Measurements from ENCODE around the gene FOXI1.

Gene FOXI1

GRCh38 chr5:170132269-170132975 is 26.7 kb downstream of the FOXI1 start:
- no peak for DNase-seq (ENCODE audit: low spot score)
- in situ Hi-C loops (cut with MboI; ENCODE audit: low pct_unique_long_range_greater_than_20kb, low sequenced_read_pairs, unreplicated experiment): no loop called here
- no peak for TF ChIP-seq CTCF (IDR thresholded peaks at IDR 0.05; ENCODE audit: extremely low read depth, insufficient read depth, missing control alignments)

GRCh38 chr5:170132976-170133448 is 27.3 kb downstream of the FOXI1 start:
- DNase-seq (ENCODE audit: low spot score): no peak
- TF ChIP-seq CTCF (IDR thresholded peaks at IDR 0.05; ENCODE audit: extremely low read depth, insufficient read depth, missing control alignments): no peak
- in situ Hi-C loops (cut with MboI; ENCODE audit: low pct_unique_long_range_greater_than_20kb, low sequenced_read_pairs, unreplicated experiment): no loop called here

- no peak for TF ChIP-seq CTCF (IDR thresholded peaks at IDR 0.05; ENCODE audit: extremely low read depth, insufficient read depth, missing control alignments)
- DNase-seq (ENCODE audit: low spot score): no peak
- in situ Hi-C loops (cut with MboI; ENCODE audit: low pct_unique_long_range_greater_than_20kb, low sequenced_read_pairs, unreplicated experiment): no loop called here
Observed at GRCh38 chr5:170135796-170136490, 30.2 kb downstream of the FOXI1 start.

GRCh38 chr5:170136506-170136905 is 30.8 kb downstream of the FOXI1 start:
- no peak for TF ChIP-seq CTCF (IDR thresholded peaks at IDR 0.05; ENCODE audit: extremely low read depth, insufficient read depth, missing control alignments)
- in situ Hi-C loops (cut with MboI; ENCODE audit: low pct_unique_long_range_greater_than_20kb, low sequenced_read_pairs, unreplicated experiment): no loop called here
- no peak for DNase-seq (ENCODE audit: low spot score)

GRCh38 chr5:170137694-170138214 is 32.1 kb downstream of the FOXI1 start:
- in situ Hi-C loops (cut with MboI; ENCODE audit: low pct_unique_long_range_greater_than_20kb, low sequenced_read_pairs, unreplicated experiment): no loop called here
- TF ChIP-seq CTCF (IDR thresholded peaks at IDR 0.05; ENCODE audit: extremely low read depth, insufficient read depth, missing control alignments): no peak
- DNase-seq (ENCODE audit: low spot score): no peak

GRCh38 chr5:170138273-170138672 is 32.6 kb downstream of the FOXI1 start:
- TF ChIP-seq CTCF (IDR thresholded peaks at IDR 0.05; ENCODE audit: extremely low read depth, insufficient read depth, missing control alignments): no peak
- no peak for DNase-seq (ENCODE audit: low spot score)
- in situ Hi-C loops (cut with MboI; ENCODE audit: low pct_unique_long_range_greater_than_20kb, low sequenced_read_pairs, unreplicated experiment): no loop called here

Measured in GM13977 (cell line).